H9 (cell line): ENCODE data around the gene KCNH1. TPM values are rescaled to one million over a fixed set of nuclear protein-coding genes. Genes with fewer than 3 reads are reported as not detected.

Source experiments
- DNase-seq: peaks from one replicate; pipeline ENCODE4 v3.0.0-alpha.2; 2017
- H2AFZ ChIP-seq: one replicate; pipeline ENCODE4 v1.6.1; 2013; ENCODE audit warnings: mild to moderate bottlenecking, low read length, control low read depth, moderate library complexity
- H2AK5ac ChIP-seq: 2 replicates; pipeline ENCODE4 v1.6.1; 2013; ENCODE audit warnings: low read length, control low read depth, mixed read lengths; ENCODE audit not compliant: insufficient read length
- H2BK120ac ChIP-seq: one replicate; pipeline ENCODE4 v1.6.1; 2013; ENCODE audit warnings: low read depth, mild to moderate bottlenecking, low read length, control low read depth, inconsistent platforms; ENCODE audit not compliant: poor library complexity, severe bottlenecking
- H2BK12ac ChIP-seq: 2 replicates; pipeline ENCODE4 v1.6.1; 2013; ENCODE audit warnings: low read length, control low read depth, mixed read lengths, low read depth; ENCODE audit not compliant: insufficient read length
- H2BK15ac ChIP-seq: 2 replicates; pipeline ENCODE4 v1.6.1; 2013; ENCODE audit warnings: low read depth, low read length, control low read depth
- H2BK20ac ChIP-seq: one replicate; pipeline ENCODE4 v1.6.1; 2013; ENCODE audit warnings: low read depth, mild to moderate bottlenecking, low read length, control low read depth, inconsistent platforms; ENCODE audit not compliant: poor library complexity, severe bottlenecking
- H2BK5ac ChIP-seq: 2 replicates; pipeline ENCODE4 v1.6.1; 2013; ENCODE audit warnings: low read length, control low read depth, mixed read lengths; ENCODE audit not compliant: insufficient read length
- H3K14ac ChIP-seq: 2 replicates; pipeline ENCODE4 v1.6.1; 2013; ENCODE audit warnings: low read length, control low read depth; ENCODE audit not compliant: insufficient read depth
- H3K18ac ChIP-seq: 2 replicates; pipeline ENCODE4 v1.6.1; 2013; ENCODE audit warnings: low read depth, mild to moderate bottlenecking, mixed read lengths, low read length, control low read depth; ENCODE audit not compliant: insufficient read length
- H3K23ac ChIP-seq: 2 replicates; pipeline ENCODE4 v1.6.1; 2013; ENCODE audit warnings: low read length, control low read depth, mixed read lengths, low read depth; ENCODE audit not compliant: insufficient read length
- H3K23me2 ChIP-seq: 2 replicates; pipeline ENCODE4 v1.6.1; 2013; ENCODE audit warnings: low read depth, mild to moderate bottlenecking, mixed read lengths, low read length, control low read depth; ENCODE audit not compliant: insufficient read length, poor library complexity, severe bottlenecking
- H3K27ac ChIP-seq: 2 replicates; pipeline ENCODE4 v1.5.1; 2013; ENCODE audit warnings: low read length, control low read depth, mixed read lengths, low read depth; ENCODE audit not compliant: insufficient read length
- H3K27me3 ChIP-seq: 2 replicates; pipeline ENCODE4 v1.6.1; 2013; ENCODE audit warnings: low read length, control low read depth, inconsistent platforms; ENCODE audit not compliant: insufficient read depth
- H3K4ac ChIP-seq: 2 replicates; pipeline ENCODE4 v1.6.1; 2013; ENCODE audit warnings: low read depth, mild to moderate bottlenecking, control low read depth, inconsistent platforms, low read length, moderate library complexity
- H3K4me1 ChIP-seq: 2 replicates; pipeline ENCODE4 v1.6.1; 2013; ENCODE audit warnings: low read length, control low read depth, inconsistent platforms; ENCODE audit not compliant: insufficient read depth
- H3K4me2 ChIP-seq: 2 replicates; pipeline ENCODE4 v1.6.1; 2013; ENCODE audit warnings: low read length, control low read depth, mixed read lengths; ENCODE audit not compliant: insufficient read length, insufficient read depth
- H3K56ac ChIP-seq: 2 replicates; pipeline ENCODE4 v1.6.1; 2013; ENCODE audit warnings: low read depth, mild to moderate bottlenecking, mixed read lengths, low read length, control low read depth; ENCODE audit not compliant: insufficient read length
- H3K79me1 ChIP-seq: 2 replicates; pipeline ENCODE4 v1.6.1; 2013; ENCODE audit warnings: low read depth, mild to moderate bottlenecking, moderate library complexity, low read length, control low read depth, inconsistent platforms; ENCODE audit not compliant: insufficient read depth, poor library complexity, severe bottlenecking
- H3K79me2 ChIP-seq: 2 replicates; pipeline ENCODE4 v1.6.1; 2013; ENCODE audit warnings: low read length, control low read depth, inconsistent platforms; ENCODE audit not compliant: insufficient read depth
- H3K9ac ChIP-seq: 2 replicates; pipeline ENCODE4 v1.6.1; 2013; ENCODE audit warnings: low read length, control low read depth, mixed read lengths; ENCODE audit not compliant: insufficient read length; ENCODE audit errors: extremely low read depth
- H3K9me3 ChIP-seq: one replicate; pipeline ENCODE4 v1.6.1; 2013; ENCODE audit warnings: low read depth, low read length, inconsistent platforms; ENCODE audit not compliant: control insufficient read depth
- H3T11ph ChIP-seq: one replicate; pipeline ENCODE4 v1.6.1; 2013; ENCODE audit warnings: mild to moderate bottlenecking, low read length, control low read depth, inconsistent platforms
- H4K20me1 ChIP-seq: one replicate; pipeline ENCODE4 v1.6.1; 2013; ENCODE audit not compliant: control insufficient read depth, insufficient read length, insufficient read depth
- H4K5ac ChIP-seq: 2 replicates; pipeline ENCODE4 v1.6.1; 2013; ENCODE audit warnings: low read depth, mild to moderate bottlenecking, mixed read lengths, low read length, control low read depth; ENCODE audit not compliant: insufficient read length
- H4K8ac ChIP-seq: replicated peaks from 2 replicates; pipeline ENCODE4 v1.6.1; 2013; ENCODE audit warnings: low read length, control low read depth, mixed read lengths, low read depth; ENCODE audit not compliant: insufficient read length
- H4K91ac ChIP-seq: 2 replicates; pipeline ENCODE4 v1.6.1; 2013; ENCODE audit warnings: low read depth, mild to moderate bottlenecking, moderate library complexity, mixed read lengths, low read length, control low read depth; ENCODE audit not compliant: insufficient read length
- H3K27ac Mint-ChIP-seq, 3 experiments: 2 replicates in 2 of 3; 3 replicates in 1 of 3; pipeline ENCODE4 v1.8.0; 2020 to 2021; ENCODE audit warnings: mixed read lengths in 3 of 3, mild to moderate bottlenecking in 1 of 3, moderate library complexity in 1 of 3
- H3K27me3 Mint-ChIP-seq: 2 replicates; pipeline ENCODE4 v1.8.0; 2021; ENCODE audit warnings: low read depth, mild to moderate bottlenecking, moderate library complexity, mixed read lengths
- H3K36me3 Mint-ChIP-seq, 3 experiments: 2 replicates in 2 of 3; 3 replicates in 1 of 3; pipeline ENCODE4 v1.8.0; 2020 to 2021; ENCODE audit warnings: low read depth in 3 of 3, mixed read lengths in 3 of 3; ENCODE audit not compliant: insufficient read depth in 1 of 3
- H3K4me1 Mint-ChIP-seq, 2 experiments: 2 replicates each; pipeline ENCODE4 v1.8.0; 2020; ENCODE audit warnings: mixed read lengths in 2 of 2
- H3K4me3 Mint-ChIP-seq, 2 experiments: 2 replicates in 1 of 2; 3 replicates in 1 of 2; pipeline ENCODE4 v1.8.0; 2020 to 2021; ENCODE audit warnings: mild to moderate bottlenecking in 2 of 2, mixed read lengths in 2 of 2, moderate library complexity in 1 of 2
- H3K9me3 Mint-ChIP-seq, 2 experiments: 2 replicates in 1 of 2; 3 replicates in 1 of 2; pipeline ENCODE4 v1.8.0; 2020; ENCODE audit warnings: mild to moderate bottlenecking in 2 of 2, mixed read lengths in 2 of 2, moderate library complexity in 1 of 2
- WGBS: extraction: QIAGEN DNeasy Blood & Tissue Kit; methylation state at CpG from one replicate; pipeline ENCODE4 v1.1.7; 2013; ENCODE audit warnings: missing lambda C conversion rate, low lambda C conversion rate, mixed read lengths; ENCODE audit not compliant: insufficient read length; ENCODE audit errors: extremely low coverage; 5-methylcytosine and 5-hydroxymethylcytosine counted together
- total RNA-seq: library from RNA; stranded (reverse); gene quantifications from 2 replicates; pipeline ENCODE4 v1.2.1, GENCODE V29; 2021
- TF ChIP-seq, protein P1 (sequence below): fragments of 200-600 bp; sonication (generic); conservative IDR thresholded peaks from 3 replicates; pipeline ENCODE4 v1.8.0; 2021; ENCODE audit warnings: antibody characterized with exemption, mild to moderate bottlenecking

The KCNH1 gene
- total RNA-seq, 1 experiment from 2014 or later, result 0.11 TPM

- no peak overlapping the region for H3K4ac ChIP-seq
- no peaks in the 10 kb centered on the region for H3K23me2 ChIP-seq
- Mint-ChIP-seq H3K4me1 (peaks cover 0 to 5% of the 10 kb centered on the region in 2 experiments; a peak in 2 of 4 replicates), H3K9me3 (no peaks in the 10 kb centered on the region), H3K27ac (no peak overlapping the region), H3K36me3 (no peaks in the 10 kb centered on the region), H3K27me3 (no peaks in the 10 kb centered on the region), H3K4me3 (no peak overlapping the region)
- no peak overlapping the region for H3K18ac ChIP-seq
- no peak overlapping the region for H3K9ac ChIP-seq
- H3K23ac ChIP-seq, result no peak overlapping the region
- H2BK120ac ChIP-seq, result no peak overlapping the region
- H2BK5ac ChIP-seq, result no peak overlapping the region
- H3K4me2 ChIP-seq, result no peak overlapping the region
- H3K27ac ChIP-seq, result no peak overlapping the region
- no peaks in the 10 kb centered on the region for H3K4me1 ChIP-seq
- TF ChIP-seq, protein P1, sequence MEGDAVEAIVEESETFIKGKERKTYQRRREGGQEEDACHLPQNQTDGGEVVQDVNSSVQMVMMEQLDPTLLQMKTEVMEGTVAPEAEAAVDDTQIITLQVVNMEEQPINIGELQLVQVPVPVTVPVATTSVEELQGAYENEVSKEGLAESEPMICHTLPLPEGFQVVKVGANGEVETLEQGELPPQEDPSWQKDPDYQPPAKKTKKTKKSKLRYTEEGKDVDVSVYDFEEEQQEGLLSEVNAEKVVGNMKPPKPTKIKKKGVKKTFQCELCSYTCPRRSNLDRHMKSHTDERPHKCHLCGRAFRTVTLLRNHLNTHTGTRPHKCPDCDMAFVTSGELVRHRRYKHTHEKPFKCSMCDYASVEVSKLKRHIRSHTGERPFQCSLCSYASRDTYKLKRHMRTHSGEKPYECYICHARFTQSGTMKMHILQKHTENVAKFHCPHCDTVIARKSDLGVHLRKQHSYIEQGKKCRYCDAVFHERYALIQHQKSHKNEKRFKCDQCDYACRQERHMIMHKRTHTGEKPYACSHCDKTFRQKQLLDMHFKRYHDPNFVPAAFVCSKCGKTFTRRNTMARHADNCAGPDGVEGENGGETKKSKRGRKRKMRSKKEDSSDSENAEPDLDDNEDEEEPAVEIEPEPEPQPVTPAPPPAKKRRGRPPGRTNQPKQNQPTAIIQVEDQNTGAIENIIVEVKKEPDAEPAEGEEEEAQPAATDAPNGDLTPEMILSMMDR, result no peak
- H3K27me3 ChIP-seq, result no peaks in the 10 kb centered on the region
- H3K9me3 ChIP-seq, result no peaks in the 10 kb centered on the region
- no peak overlapping the region for H2AK5ac ChIP-seq
- H3K14ac ChIP-seq, result no peak overlapping the region
- no peak overlapping the region for H4K8ac ChIP-seq
- H4K91ac ChIP-seq, result no peak overlapping the region
- H3K79me2 ChIP-seq, result no peaks in the 10 kb centered on the region
- H2BK12ac ChIP-seq, result no peak overlapping the region
- no peak overlapping the region for H2BK20ac ChIP-seq
- no CpG with 5 or more reads among the region's 3 CpGs for WGBS
- H3K79me1 ChIP-seq, result no peaks in the 10 kb centered on the region
- no peak for DNase-seq
- H3T11ph ChIP-seq, result no peak overlapping the region
- H4K5ac ChIP-seq, result no peak overlapping the region
- no peak overlapping the region for H3K56ac ChIP-seq
- H2AFZ ChIP-seq, result no peak overlapping the region
- H2BK15ac ChIP-seq, result no peak overlapping the region
- no peaks in the 10 kb centered on the region for H4K20me1 ChIP-seq
These were observed 225.2 kb downstream of the KCNH1 start for GRCh38 chr1:210908791-210909190.
